22Rv1 (cell line): Measurements from ENCODE around the gene CAMSAP2.

ENCODE experiments used
- H3K27ac ChIP-seq: fragments of 450-650 bp; 2 replicates; pipeline ENCODE4 v1.5.1; 2017
- ZFX ChIP-seq: fragments of 450-650 bp; IDR thresholded peaks from 2 replicates; pipeline ENCODE4 v1.6.1; 2017; ENCODE audit warnings: antibody characterized with exemption, borderline replicate concordance
- TF ChIP-seq, protein P1 (sequence below): fragments of 450-650 bp; IDR thresholded peaks from 2 replicates; pipeline ENCODE4 v1.5.1; 2017; ENCODE audit warnings: mild to moderate bottlenecking

CAMSAP2 gene

GRCh38 chr1:200909071-200909470 is 170.4 kb downstream of the CAMSAP2 start:
- no peak overlapping the region for H3K27ac ChIP-seq
- no peak for TF ChIP-seq ZFX
- TF ChIP-seq, protein P1, sequence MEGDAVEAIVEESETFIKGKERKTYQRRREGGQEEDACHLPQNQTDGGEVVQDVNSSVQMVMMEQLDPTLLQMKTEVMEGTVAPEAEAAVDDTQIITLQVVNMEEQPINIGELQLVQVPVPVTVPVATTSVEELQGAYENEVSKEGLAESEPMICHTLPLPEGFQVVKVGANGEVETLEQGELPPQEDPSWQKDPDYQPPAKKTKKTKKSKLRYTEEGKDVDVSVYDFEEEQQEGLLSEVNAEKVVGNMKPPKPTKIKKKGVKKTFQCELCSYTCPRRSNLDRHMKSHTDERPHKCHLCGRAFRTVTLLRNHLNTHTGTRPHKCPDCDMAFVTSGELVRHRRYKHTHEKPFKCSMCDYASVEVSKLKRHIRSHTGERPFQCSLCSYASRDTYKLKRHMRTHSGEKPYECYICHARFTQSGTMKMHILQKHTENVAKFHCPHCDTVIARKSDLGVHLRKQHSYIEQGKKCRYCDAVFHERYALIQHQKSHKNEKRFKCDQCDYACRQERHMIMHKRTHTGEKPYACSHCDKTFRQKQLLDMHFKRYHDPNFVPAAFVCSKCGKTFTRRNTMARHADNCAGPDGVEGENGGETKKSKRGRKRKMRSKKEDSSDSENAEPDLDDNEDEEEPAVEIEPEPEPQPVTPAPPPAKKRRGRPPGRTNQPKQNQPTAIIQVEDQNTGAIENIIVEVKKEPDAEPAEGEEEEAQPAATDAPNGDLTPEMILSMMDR, result no peak

DNA sequence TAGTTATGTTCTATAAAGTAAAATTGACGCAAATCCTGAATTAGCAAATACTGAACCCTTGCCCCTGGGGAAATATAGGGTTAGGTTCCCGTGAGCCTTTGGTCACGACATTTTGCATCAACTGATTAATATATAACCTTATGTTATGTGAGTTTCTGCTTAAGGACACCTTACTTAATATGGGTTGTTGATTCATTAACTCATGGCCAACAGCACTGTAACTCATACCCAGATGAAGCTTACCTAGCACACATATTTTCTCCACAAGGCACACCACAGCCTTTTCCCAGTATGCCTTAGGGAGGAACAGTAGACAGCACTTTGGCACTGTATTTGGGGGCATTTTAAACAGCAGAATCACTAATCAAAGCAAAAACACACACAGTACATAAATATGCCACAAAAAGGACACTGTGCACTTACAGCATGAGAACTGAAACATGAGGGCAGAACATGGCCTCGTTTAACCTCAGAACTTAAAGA is 171.1 kb downstream of the CAMSAP2 start:
- TF ChIP-seq, protein P1, result no peak
- TF ChIP-seq ZFX, result no peak
- no peak overlapping the region for H3K27ac ChIP-seq
